ENCODE measurements around the gene NOC2L. TPM values are rescaled to one million over a fixed set of nuclear protein-coding genes. Genes with fewer than 3 reads are reported as not detected.

NOC2L gene
- total and polyA plus RNA-seq, 9 of the 15 experiments (the other 6 are each of a cell fraction or from before 2014, with no cell fraction given): 4.0 to 410 (median 200) TPM

DNA sequence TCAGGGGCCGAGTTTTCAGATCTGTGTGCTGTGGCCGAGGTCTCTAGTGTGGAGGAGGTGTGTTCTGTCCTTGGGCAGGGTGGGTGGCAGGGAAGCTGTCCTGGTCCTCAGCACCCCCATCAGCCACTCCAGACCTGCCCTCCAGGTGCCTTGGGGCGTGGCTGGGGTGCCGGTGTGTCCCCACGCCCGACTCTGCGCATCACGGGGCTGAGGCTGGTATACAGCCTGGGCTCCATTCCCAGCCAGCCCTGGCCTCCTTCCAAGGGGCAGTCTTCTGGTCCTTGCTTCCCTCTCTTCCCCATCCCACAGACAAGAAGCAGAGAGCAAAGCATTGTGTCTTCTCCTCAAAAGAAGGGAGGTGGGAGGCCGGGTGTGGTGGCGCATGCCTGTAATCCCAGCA, 31.3 kb downstream of the NOC2L start:
- Histone ChIP-seq H3K4me3 (no peak overlapping the region), H3K9me3 (replicated peaks; ENCODE audit: control insufficient read depth, insufficient read depth, low read depth, low read length) (no peaks in the 10 kb centered on the region), H3K79me2 (ENCODE audit: control insufficient read depth, insufficient read depth, low read length) (no peaks in the 10 kb centered on the region), H4K20me1 (replicated peaks; ENCODE audit: control insufficient read depth, insufficient read depth, low read length) (peaks cover 44% of the 10 kb centered on the region), H3K27me3 (ENCODE audit: control insufficient read depth in 2 of 2, insufficient read depth in 2 of 2, low read length in 2 of 2) (peaks cover 43 to 85% of the 10 kb centered on the region in 2 experiments), H3K27ac (ENCODE audit: extremely low read depth, low read depth, low read length) (no peak overlapping the region), H3K9ac (ENCODE audit: insufficient read depth in 1 of 2, low read depth in 2 of 2, low read length in 2 of 2) (no peak overlapping the region), H2AFZ (ENCODE audit: low read depth, low read length) (no peak overlapping the region), H3K4me1 (replicated peaks in 1 of 2; ENCODE audit: control insufficient read depth in 2 of 2, insufficient read depth in 2 of 2, low read length in 2 of 2) (peaks cover 5 to 83% of the 10 kb centered on the region in 2 experiments; a peak in 4 of 5 replicates), H3K4me2 (ENCODE audit: insufficient read depth, low read length) (no peak overlapping the region), H3K36me3 (ENCODE audit: control insufficient read depth, insufficient read depth, low read length) (no peaks in the 10 kb centered on the region), H3K9me1 (ENCODE audit: control insufficient read depth, insufficient read depth, low read length) (no peaks in the 10 kb centered on the region)
- DNase-seq (ENCODE audit: extremely low read depth in 1 of 4, low spot score in 3 of 4) (no peak), ATAC-seq (no peak), FAIRE-seq (peak; percentile 69)
- TF ChIP-seq KAT2B (IDR thresholded peaks at IDR 0.05; ENCODE audit: low read depth, low read length) (no peak), NFIC (IDR thresholded peaks at IDR 0.05) (peak; percentile 22; the same call in 1 of the 2 replicates)
- intact Hi-C loops (cut with micrococcal nuclease): no loop called here
- no TSS peak for BruUV-seq (replicated peaks)
- in situ Hi-C loops (cut with MboI): no loop called here
- WGBS (ENCODE audit: insufficient coverage, low coverage, missing lambda C conversion rate): 15% methylated on average over 9 of the region's 10 CpGs
- CTCF ChIA-PET (ENCODE audit: low intra/inter-chr PET ratio): no interaction called here
- POLR2A ChIA-PET: interaction anchor here (0.6 kb wide), 1 partner anchor 86 kb away, joined by 3 read pairs; no protein-coding TSS in a partner anchor

DNA sequence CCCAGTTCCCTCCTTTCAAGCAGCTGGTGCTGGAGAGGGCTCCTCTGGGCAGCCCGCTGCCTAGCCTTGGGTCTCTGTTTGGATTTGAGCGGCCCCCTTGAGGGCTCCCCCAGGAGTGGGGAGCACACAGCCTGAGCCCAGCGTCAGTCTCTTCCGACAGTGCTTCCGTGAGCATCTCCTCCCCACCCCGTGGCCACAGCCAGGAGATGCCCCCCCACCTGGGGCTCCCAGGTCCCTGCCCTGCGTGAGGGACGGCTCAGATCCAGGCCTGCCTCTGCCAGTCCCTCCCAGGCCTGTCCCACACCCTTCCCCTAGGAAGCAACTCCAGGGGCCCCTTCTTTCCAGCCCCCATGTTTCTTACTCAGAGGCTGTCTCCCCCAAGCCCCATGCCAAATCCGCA, 31.8 kb downstream of the NOC2L start:
- BruUV-seq (replicated peaks): no TSS peak
- H3K27me3 ChIP-seq (ENCODE audit: control insufficient read depth in 2 of 2, insufficient read depth in 2 of 2, low read length in 2 of 2): peaks cover 43 to 85% of the 10 kb centered on the region in 2 experiments
- POLR2A ChIA-PET: interaction anchor here (0.6 kb wide), 1 partner anchor 87 kb away, joined by 3 read pairs; no protein-coding TSS in a partner anchor
- no peak overlapping the region for H2AFZ ChIP-seq (ENCODE audit: low read depth, low read length)
- no peak for DNase-seq (ENCODE audit: extremely low read depth in 1 of 4, low spot score in 3 of 4)
- no peaks in the 10 kb centered on the region for H3K9me1 ChIP-seq (ENCODE audit: control insufficient read depth, insufficient read depth, low read length)
- no peak overlapping the region for H3K4me3 ChIP-seq
- H3K36me3 ChIP-seq (ENCODE audit: control insufficient read depth, insufficient read depth, low read length): no peaks in the 10 kb centered on the region
- no peak overlapping the region for H3K9ac ChIP-seq (ENCODE audit: insufficient read depth in 1 of 2, low read depth in 2 of 2, low read length in 2 of 2)
- no peak for FAIRE-seq
- CTCF ChIA-PET (ENCODE audit: low intra/inter-chr PET ratio): no interaction called here
- TF ChIP-seq ZFX (CRISPR knock-in tag; IDR thresholded peaks at IDR 0.05) (no peak), DLX4 (CRISPR knock-in tag; IDR thresholded peaks at IDR 0.05) (no peak), MAZ (CRISPR knock-in tag; conservative IDR thresholded peaks at IDR 0.05 in 1 of 2, IDR thresholded peaks at IDR 0.05 in 1 of 2) (no peak), MCM7 (IDR thresholded peaks at IDR 0.05) (no peak), SOX6 (IDR thresholded peaks at IDR 0.05) (no peak), CHD4 (IDR thresholded peaks at IDR 0.05; ENCODE audit: insufficient read depth, insufficient replicate concordance, low read depth, low read length, poor library complexity, severe bottlenecking) (no peak), SMAD4 (CRISPR knock-in tag; conservative IDR thresholded peaks at IDR 0.05) (no peak), PCBP2 (IDR thresholded peaks at IDR 0.05; ENCODE audit: low read depth, low read length, poor library complexity, severe bottlenecking) (no peak)
- TF ChIP-seq, protein P1, sequence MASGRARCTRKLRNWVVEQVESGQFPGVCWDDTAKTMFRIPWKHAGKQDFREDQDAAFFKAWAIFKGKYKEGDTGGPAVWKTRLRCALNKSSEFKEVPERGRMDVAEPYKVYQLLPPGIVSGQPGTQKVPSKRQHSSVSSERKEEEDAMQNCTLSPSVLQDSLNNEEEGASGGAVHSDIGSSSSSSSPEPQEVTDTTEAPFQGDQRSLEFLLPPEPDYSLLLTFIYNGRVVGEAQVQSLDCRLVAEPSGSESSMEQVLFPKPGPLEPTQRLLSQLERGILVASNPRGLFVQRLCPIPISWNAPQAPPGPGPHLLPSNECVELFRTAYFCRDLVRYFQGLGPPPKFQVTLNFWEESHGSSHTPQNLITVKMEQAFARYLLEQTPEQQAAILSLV (tag; IDR thresholded peaks at IDR 0.05): no peak
- in situ Hi-C loops (cut with MboI): no loop called here
- no peaks in the 10 kb centered on the region for H3K79me2 ChIP-seq (ENCODE audit: control insufficient read depth, insufficient read depth, low read length)
- no peak overlapping the region for H3K27ac ChIP-seq (ENCODE audit: extremely low read depth, low read depth, low read length)
- 9% methylated on average over 8 of the region's 9 CpGs for WGBS (ENCODE audit: insufficient coverage, low coverage, missing lambda C conversion rate)
- no peak overlapping the region for H3K4me2 ChIP-seq (ENCODE audit: insufficient read depth, low read length)
- ATAC-seq: no peak
- peaks cover 46% of the 10 kb centered on the region for H4K20me1 ChIP-seq (replicated peaks; ENCODE audit: control insufficient read depth, insufficient read depth, low read length)
- H3K9me3 ChIP-seq (replicated peaks; ENCODE audit: control insufficient read depth, insufficient read depth, low read depth, low read length): no peaks in the 10 kb centered on the region
- intact Hi-C loops (cut with micrococcal nuclease): no loop called here
- H3K4me1 ChIP-seq (replicated peaks in 1 of 2; ENCODE audit: control insufficient read depth in 2 of 2, insufficient read depth in 2 of 2, low read length in 2 of 2): peaks cover 5 to 83% of the 10 kb centered on the region in 2 experiments; a peak in 4 of 5 replicates
